ENCODE measurements around the gene SF3B6. TPM values are rescaled to one million over a fixed set of nuclear protein-coding genes. Genes with fewer than 3 reads are reported as not detected.

Gene SF3B6
- total and polyA plus RNA-seq, 11 donors = 37.4 to 121 (median 58.4) TPM

GRCh38 chr2:24022975-24023575 is 53.1 kb downstream of the SF3B6 start:
- ATAC-seq (no peak), DNase-seq (no peak)
- no peaks in the 10 kb centered on the region for H3K4me1 ChIP-seq
- no peak overlapping the region for H3K4me3 ChIP-seq
- WGBS, 4 donors = 82 to 95% (median 87%) methylated on average over 14 to 16 of the region's 16 CpGs
- intact Hi-C loops (cut with DNase I) = no loop called here
- no peaks in the 10 kb centered on the region for H3K9me3 ChIP-seq
- H3K36me3 ChIP-seq = peaks cover 0 to 27% (median 17%) of the 10 kb centered on the region in 9 donors
- H3K27ac ChIP-seq = no peak overlapping the region
- no peaks in the 10 kb centered on the region for H3K27me3 ChIP-seq
- TF ChIP-seq POLR2A (IDR thresholded peaks at IDR 0.05) (no peak), CTCF (IDR thresholded peaks at IDR 0.05) (no peak)

GRCh38 chr2:24022324-24022974 is 53.7 kb downstream of the SF3B6 start:
- no peak overlapping the region for H3K27ac ChIP-seq
- intact Hi-C loops (cut with DNase I) = no loop called here
- no peak overlapping the region for H3K4me3 ChIP-seq
- no peak for DNase-seq
- peaks cover 0 to 23% (median 14%) of the 10 kb centered on the region in 9 donors for H3K36me3 ChIP-seq
- no peak for TF ChIP-seq CTCF (IDR thresholded peaks at IDR 0.05)
- TF ChIP-seq POLR2A (IDR thresholded peaks at IDR 0.05) = no peak
- no peaks in the 10 kb centered on the region for H3K27me3 ChIP-seq
- ATAC-seq = no peak
- H3K9me3 ChIP-seq = no peaks in the 10 kb centered on the region
- 94 to 96% (median 94%) methylated on average over 10 to 14 of the region's 14 CpGs for WGBS, 4 donors
- no peaks in the 10 kb centered on the region for H3K4me1 ChIP-seq

GRCh38 chr2:24021122-24021998 is 54.8 kb downstream of the SF3B6 start:
- peaks cover 0 to 20% (median 6%) of the 10 kb centered on the region in 9 donors for H3K36me3 ChIP-seq
- intact Hi-C loops (cut with DNase I) = no loop called here
- DNase-seq (no peak), ATAC-seq (peak in 2 of 4 donors; percentile 44 to 46)
- no peaks in the 10 kb centered on the region for H3K27me3 ChIP-seq
- TF ChIP-seq POLR2A (IDR thresholded peaks at IDR 0.05) (no peak), CTCF (IDR thresholded peaks at IDR 0.05) (peak in 3 of 12 donors; percentile 10 to 19 (median 11))
- no peak overlapping the region for H3K27ac ChIP-seq
- H3K9me3 ChIP-seq = no peaks in the 10 kb centered on the region
- H3K4me3 ChIP-seq = no peak overlapping the region
- 74 to 80% (median 77%) methylated on average over 15 to 19 of the region's 19 CpGs for WGBS, 4 donors
- no peaks in the 10 kb centered on the region for H3K4me1 ChIP-seq

- DNase-seq (no peak), ATAC-seq (no peak)
- H3K9me3 ChIP-seq = no peaks in the 10 kb centered on the region
- H3K4me1 ChIP-seq = no peaks in the 10 kb centered on the region
- no peak overlapping the region for H3K27ac ChIP-seq
- intact Hi-C loops (cut with DNase I) = no loop called here
- H3K27me3 ChIP-seq = no peaks in the 10 kb centered on the region
- WGBS, 4 donors = 68 to 93% (median 84%) methylated on average over 4 of the region's 4 CpGs
- TF ChIP-seq CTCF (IDR thresholded peaks at IDR 0.05) (no peak), POLR2A (IDR thresholded peaks at IDR 0.05) (no peak)
- H3K36me3 ChIP-seq = peaks cover 0 to 14% (median 3%) of the 10 kb centered on the region in 9 donors
- H3K4me3 ChIP-seq = no peak overlapping the region
Observed at GRCh38 chr2:24020244-24020643, 55.9 kb downstream of the SF3B6 start.
